Measurements from ENCODE around the gene ADCK2. TPM values are rescaled to one million over a fixed set of nuclear protein-coding genes. Genes with fewer than 3 reads are reported as not detected.
A peak's percentile ranks its signal among the peaks of the same experiment; 100 is the strongest.
"Not testable (repeated sequence)": the region's sequence is repeated elsewhere in the genome, so short reads cannot be mapped to it uniquely, and the experiment has no call there.

The ADCK2 gene
- total and polyA plus RNA-seq, 12 donors: 6.8 to 33.9 (median 12.8) TPM

DNA sequence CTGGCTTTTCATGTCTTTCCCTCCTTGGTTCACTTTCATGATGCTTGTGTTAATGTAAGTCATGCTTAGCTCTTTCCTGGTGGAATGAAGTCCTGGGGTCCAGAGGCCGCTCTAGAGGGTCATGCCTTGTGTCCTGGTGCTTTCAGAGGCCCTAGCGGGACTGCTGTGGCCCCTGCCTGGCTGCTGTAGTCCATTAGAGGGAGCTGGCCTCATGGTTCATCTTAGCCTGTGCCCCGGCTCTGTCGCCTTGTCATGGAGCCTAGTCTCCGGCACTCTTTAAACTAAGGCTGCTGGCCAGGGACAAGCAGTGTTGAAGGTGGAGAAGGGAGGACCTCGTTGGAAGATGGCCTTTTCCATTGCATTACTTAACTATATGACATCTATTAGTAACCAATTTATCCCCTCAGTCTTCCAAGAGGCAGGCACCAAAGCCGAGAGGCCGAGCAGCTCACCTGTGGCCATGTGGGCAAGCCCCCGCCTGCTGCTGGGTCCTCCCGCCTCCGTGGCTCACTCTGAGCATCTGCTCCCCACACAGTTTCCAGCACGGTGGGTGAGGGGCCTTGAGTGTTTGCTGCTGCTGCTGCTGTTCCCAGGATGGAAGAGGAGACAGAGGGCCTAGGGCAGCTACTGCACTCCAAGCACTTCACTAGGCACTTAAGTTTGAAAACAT, 18.8 kb downstream of the ADCK2 start:
- Histone ChIP-seq H3K9me3 (replicated peaks in 1 of 3) (no peaks in the 10 kb centered on the region), H3K27me3 (no peaks in the 10 kb centered on the region), H3K27ac (no peak overlapping the region), H3K36me3 (replicated peaks in 1 of 2) (no peaks in the 10 kb centered on the region), H3K4me3 (no peak overlapping the region), H3K4me1 (replicated peaks in 1 of 2) (peaks cover 8% of the 10 kb centered on the region in 2 donors)
- 91 to 94% (median 93%) methylated on average over 12 of the region's 12 CpGs for WGBS, 4 donors
- intact Hi-C loops (cut with DNase I): no loop called here
- no peak for TF ChIP-seq POLR2A (IDR thresholded peaks at IDR 0.05)
- TF ChIP-seq, protein P1, sequence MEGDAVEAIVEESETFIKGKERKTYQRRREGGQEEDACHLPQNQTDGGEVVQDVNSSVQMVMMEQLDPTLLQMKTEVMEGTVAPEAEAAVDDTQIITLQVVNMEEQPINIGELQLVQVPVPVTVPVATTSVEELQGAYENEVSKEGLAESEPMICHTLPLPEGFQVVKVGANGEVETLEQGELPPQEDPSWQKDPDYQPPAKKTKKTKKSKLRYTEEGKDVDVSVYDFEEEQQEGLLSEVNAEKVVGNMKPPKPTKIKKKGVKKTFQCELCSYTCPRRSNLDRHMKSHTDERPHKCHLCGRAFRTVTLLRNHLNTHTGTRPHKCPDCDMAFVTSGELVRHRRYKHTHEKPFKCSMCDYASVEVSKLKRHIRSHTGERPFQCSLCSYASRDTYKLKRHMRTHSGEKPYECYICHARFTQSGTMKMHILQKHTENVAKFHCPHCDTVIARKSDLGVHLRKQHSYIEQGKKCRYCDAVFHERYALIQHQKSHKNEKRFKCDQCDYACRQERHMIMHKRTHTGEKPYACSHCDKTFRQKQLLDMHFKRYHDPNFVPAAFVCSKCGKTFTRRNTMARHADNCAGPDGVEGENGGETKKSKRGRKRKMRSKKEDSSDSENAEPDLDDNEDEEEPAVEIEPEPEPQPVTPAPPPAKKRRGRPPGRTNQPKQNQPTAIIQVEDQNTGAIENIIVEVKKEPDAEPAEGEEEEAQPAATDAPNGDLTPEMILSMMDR (IDR thresholded peaks at IDR 0.05): no peak
- DNase-seq: peak in 1 of 7 donors; percentile 11

DNA sequence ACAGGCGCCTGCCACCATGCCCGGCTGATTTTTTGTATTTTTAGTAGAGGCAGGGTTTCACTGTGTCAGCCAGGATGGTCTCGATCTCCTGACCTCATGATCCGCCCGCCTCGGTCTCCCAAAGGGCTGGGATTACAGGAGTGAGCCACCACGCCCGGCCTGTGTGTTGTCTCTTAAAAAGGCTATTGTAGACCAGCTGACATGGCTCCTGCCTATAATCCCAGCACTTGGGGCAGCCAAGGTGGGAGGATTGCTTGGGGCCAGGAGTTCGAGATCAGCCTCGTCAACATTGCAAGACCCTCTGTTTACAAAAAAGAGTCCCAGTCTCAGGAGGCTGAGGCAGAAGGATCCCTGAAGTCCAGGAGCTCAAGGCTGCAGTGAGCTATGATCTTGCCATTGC, 21.1 kb downstream of the ADCK2 start:
- peaks cover 14 to 22% of the 10 kb centered on the region in 2 donors for H3K4me1 ChIP-seq (replicated peaks in 1 of 2)
- H3K4me3 ChIP-seq; H3K9me3 ChIP-seq (replicated peaks in 1 of 3); H3K36me3 ChIP-seq (replicated peaks in 1 of 2); H3K27ac ChIP-seq; H3K27me3 ChIP-seq; intact Hi-C loops (cut with DNase I): not testable (repeated sequence)
- peak in 2 of 7 donors; percentile 5 to 48 for DNase-seq
- WGBS, 4 donors: 95 to 97% (median 96%) methylated on average over 9 to 10 of the region's 10 CpGs

DNA sequence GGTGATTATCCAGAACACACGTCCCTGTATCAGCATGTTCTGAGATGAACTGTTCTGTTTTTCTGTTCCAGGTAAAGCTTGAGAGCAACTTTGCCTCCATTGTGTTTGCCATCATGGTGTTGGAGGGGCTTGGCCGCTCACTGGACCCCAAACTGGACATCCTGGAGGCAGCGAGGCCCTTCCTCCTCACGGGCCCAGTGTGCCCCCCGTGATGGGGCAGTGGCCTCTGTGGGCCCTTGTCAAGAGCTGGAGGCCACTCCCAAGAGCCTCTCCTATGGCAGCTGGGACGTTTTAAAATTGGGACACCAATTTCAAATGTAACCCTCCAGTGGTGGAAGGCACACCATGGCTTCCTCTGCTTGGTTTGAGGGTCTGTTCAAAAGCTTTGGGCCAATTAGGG, 21.8 kb downstream of the ADCK2 start:
- peak in 2 of 7 donors; percentile 6 to 48 for DNase-seq
- Histone ChIP-seq H3K4me1 (replicated peaks in 1 of 2) (peaks cover 18 to 27% of the 10 kb centered on the region in 2 donors), H3K9me3 (replicated peaks in 1 of 3) (no peaks in the 10 kb centered on the region), H3K4me3 (no peak overlapping the region), H3K27ac (no peak overlapping the region), H3K27me3 (no peaks in the 10 kb centered on the region), H3K36me3 (replicated peaks in 1 of 2) (no peaks in the 10 kb centered on the region)
- intact Hi-C loops (cut with DNase I): no loop called here
- TF ChIP-seq, protein P1 (IDR thresholded peaks at IDR 0.05): no peak
- TF ChIP-seq POLR2A (IDR thresholded peaks at IDR 0.05): no peak
- WGBS, 4 donors: 84 to 93% (median 91%) methylated on average over 3 to 6 of the region's 6 CpGs

DNA sequence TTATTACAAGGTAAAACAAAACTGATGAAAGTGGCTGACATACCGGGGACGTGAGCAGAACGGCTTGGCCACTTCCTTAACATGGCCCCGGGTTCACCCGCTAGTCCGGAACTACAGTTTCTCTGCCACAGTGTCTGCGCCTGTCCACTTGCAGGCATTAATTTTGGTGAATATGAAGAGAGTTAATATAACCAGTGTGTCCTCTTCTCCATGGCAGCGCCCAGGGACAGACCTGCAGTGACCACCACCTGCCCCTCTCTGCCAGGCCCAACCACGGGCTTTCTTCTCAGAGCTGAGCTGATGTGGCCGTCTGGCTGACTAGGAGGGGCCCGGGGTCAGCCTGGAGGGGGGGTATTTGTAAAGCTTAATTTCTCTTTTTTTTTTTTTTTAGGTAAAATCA, 22.6 kb downstream of the ADCK2 start:
- TF ChIP-seq, protein P1 (IDR thresholded peaks at IDR 0.05): no peak
- no peak for TF ChIP-seq POLR2A (IDR thresholded peaks at IDR 0.05)
- peak in 2 of 7 donors; percentile 12 to 56 for DNase-seq
- Histone ChIP-seq H3K4me1 (replicated peaks in 1 of 2) (peaks cover 19 to 28% of the 10 kb centered on the region in 2 donors), H3K9me3 (replicated peaks in 1 of 3) (no peaks in the 10 kb centered on the region), H3K36me3 (replicated peaks in 1 of 2) (no peaks in the 10 kb centered on the region), H3K27me3 (no peaks in the 10 kb centered on the region), H3K27ac (peak overlapping the region in 2 of 5 donors; percentile 89 to 94), H3K4me3 (no peak overlapping the region)
- intact Hi-C loops (cut with DNase I): no loop called here
- 93 to 96% (median 94%) methylated on average over 11 of the region's 11 CpGs for WGBS, 4 donors
